ENCODE results near the gene GMDS. TPM values are rescaled to one million over a fixed set of nuclear protein-coding genes. Genes with fewer than 3 reads are reported as not detected.

GMDS gene
- total RNA-seq, 1 donor: 23.2 TPM

- peak overlapping the region; percentile 92 for H2AFZ ChIP-seq (ENCODE audit: low read length)
These were observed 649.1 kb downstream of the GMDS start for GRCh38 chr6:1596088-1596852.

GRCh38 chr6:1595271-1596087, 649.9 kb downstream of the GMDS start:
- peak overlapping the region; percentile 96 for H3K4me2 ChIP-seq (ENCODE audit: insufficient read depth, low read length)
- peaks cover 6% of the 10 kb centered on the region for H3K4me1 ChIP-seq (ENCODE audit: insufficient read depth, low read length)
- TF ChIP-seq CTCF (IDR thresholded peaks at IDR 0.05; ENCODE audit: extremely low read depth, low read depth, low read length): no peak
- peak overlapping the region; percentile 92 for H2AFZ ChIP-seq (ENCODE audit: low read length)
- DNase-seq (ENCODE audit: insufficient read length, low spot score, missing footprints): peak; percentile 47
- H4K20me1 ChIP-seq (ENCODE audit: insufficient read depth, low read length): no peaks in the 10 kb centered on the region
- peaks cover 2% of the 10 kb centered on the region for H3K9me3 ChIP-seq (ENCODE audit: low read depth, low read length)
- no peaks in the 10 kb centered on the region for H3K36me3 ChIP-seq (ENCODE audit: insufficient read depth, low read length)
- H3K27me3 ChIP-seq (ENCODE audit: insufficient read depth, low read length): peaks cover 38% of the 10 kb centered on the region
- peak overlapping the region; percentile 64 for H3K4me3 ChIP-seq (ENCODE audit: insufficient read depth, low read length)
- H3K27ac ChIP-seq (ENCODE audit: low read depth, low read length): no peak overlapping the region
- no peaks in the 10 kb centered on the region for H3K79me2 ChIP-seq (ENCODE audit: insufficient read depth, low read length)

More at GRCh38 chr6:1596088-1596852, 649.1 kb downstream of the GMDS start:
- Histone ChIP-seq H3K36me3 (ENCODE audit: insufficient read depth, low read length) (no peaks in the 10 kb centered on the region), H3K27ac (ENCODE audit: low read depth, low read length) (no peak overlapping the region), H4K20me1 (ENCODE audit: insufficient read depth, low read length) (no peaks in the 10 kb centered on the region), H3K4me2 (ENCODE audit: insufficient read depth, low read length) (peak overlapping the region; percentile 96), H3K4me3 (ENCODE audit: insufficient read depth, low read length) (peak overlapping the region; percentile 64), H3K27me3 (ENCODE audit: insufficient read depth, low read length) (peaks cover 33% of the 10 kb centered on the region), H3K4me1 (ENCODE audit: insufficient read depth, low read length) (peaks cover 6% of the 10 kb centered on the region), H3K79me2 (ENCODE audit: insufficient read depth, low read length) (no peaks in the 10 kb centered on the region), H3K9me3 (ENCODE audit: low read depth, low read length) (peaks cover under 1% of the 10 kb centered on the region)
- DNase-seq (ENCODE audit: insufficient read length, low spot score, missing footprints): peak; percentile 96
- TF ChIP-seq CTCF (IDR thresholded peaks at IDR 0.05; ENCODE audit: extremely low read depth, low read depth, low read length): peak; percentile 89

GRCh38 chr6:1594445-1595200, 650.8 kb downstream of the GMDS start:
- H3K4me2 ChIP-seq (ENCODE audit: insufficient read depth, low read length): peak overlapping the region; percentile 69
- H2AFZ ChIP-seq (ENCODE audit: low read length): no peak overlapping the region
- H3K4me3 ChIP-seq (ENCODE audit: insufficient read depth, low read length): peak overlapping the region; percentile 55
- TF ChIP-seq CTCF (IDR thresholded peaks at IDR 0.05; ENCODE audit: extremely low read depth, low read depth, low read length): no peak
- H3K4me1 ChIP-seq (ENCODE audit: insufficient read depth, low read length): peaks cover 6% of the 10 kb centered on the region
- peaks cover 43% of the 10 kb centered on the region for H3K27me3 ChIP-seq (ENCODE audit: insufficient read depth, low read length)
- H3K9me3 ChIP-seq (ENCODE audit: low read depth, low read length): peaks cover 2% of the 10 kb centered on the region
- H3K36me3 ChIP-seq (ENCODE audit: insufficient read depth, low read length): no peaks in the 10 kb centered on the region
- no peaks in the 10 kb centered on the region for H4K20me1 ChIP-seq (ENCODE audit: insufficient read depth, low read length)
- no peaks in the 10 kb centered on the region for H3K79me2 ChIP-seq (ENCODE audit: insufficient read depth, low read length)
- H3K27ac ChIP-seq (ENCODE audit: low read depth, low read length): no peak overlapping the region
- peak; percentile 53 for DNase-seq (ENCODE audit: insufficient read length, low spot score, missing footprints)
